ENCODE measurements around the gene PTPRM. TPM values are rescaled to one million over a fixed set of nuclear protein-coding genes. Genes with fewer than 3 reads are reported as not detected.

The PTPRM gene
- total RNA-seq, 4 donors from 2014 or later = 62.7 to 94.0 (median 76.0) TPM

DNA sequence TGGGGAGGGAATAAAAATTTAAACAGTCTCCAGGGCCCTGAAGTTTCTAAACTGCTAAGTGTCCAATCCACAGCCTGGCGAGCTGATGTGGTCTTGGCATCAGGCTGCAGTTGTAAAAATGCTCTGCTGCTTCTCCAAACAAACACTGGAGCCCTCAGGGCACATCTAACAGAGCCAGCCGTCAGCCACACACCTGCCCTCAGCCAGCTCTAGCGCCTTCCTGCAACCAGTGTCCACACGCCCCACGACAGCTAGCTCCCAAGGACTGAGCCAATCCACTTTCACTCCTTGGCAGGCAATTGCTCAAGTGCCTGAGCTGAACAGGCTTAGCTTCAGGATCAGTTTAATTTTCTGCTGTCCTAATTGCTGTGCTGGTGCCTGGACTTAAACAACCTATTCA, 595.7 kb downstream of the PTPRM start:
- TF ChIP-seq POLR2A (IDR thresholded peaks at IDR 0.05; ENCODE audit: low read depth) (no peak), POLR2AphosphoS5 (IDR thresholded peaks at IDR 0.05) (no peak), EP300 (IDR thresholded peaks at IDR 0.05) (no peak)
- TF ChIP-seq, protein P1, sequence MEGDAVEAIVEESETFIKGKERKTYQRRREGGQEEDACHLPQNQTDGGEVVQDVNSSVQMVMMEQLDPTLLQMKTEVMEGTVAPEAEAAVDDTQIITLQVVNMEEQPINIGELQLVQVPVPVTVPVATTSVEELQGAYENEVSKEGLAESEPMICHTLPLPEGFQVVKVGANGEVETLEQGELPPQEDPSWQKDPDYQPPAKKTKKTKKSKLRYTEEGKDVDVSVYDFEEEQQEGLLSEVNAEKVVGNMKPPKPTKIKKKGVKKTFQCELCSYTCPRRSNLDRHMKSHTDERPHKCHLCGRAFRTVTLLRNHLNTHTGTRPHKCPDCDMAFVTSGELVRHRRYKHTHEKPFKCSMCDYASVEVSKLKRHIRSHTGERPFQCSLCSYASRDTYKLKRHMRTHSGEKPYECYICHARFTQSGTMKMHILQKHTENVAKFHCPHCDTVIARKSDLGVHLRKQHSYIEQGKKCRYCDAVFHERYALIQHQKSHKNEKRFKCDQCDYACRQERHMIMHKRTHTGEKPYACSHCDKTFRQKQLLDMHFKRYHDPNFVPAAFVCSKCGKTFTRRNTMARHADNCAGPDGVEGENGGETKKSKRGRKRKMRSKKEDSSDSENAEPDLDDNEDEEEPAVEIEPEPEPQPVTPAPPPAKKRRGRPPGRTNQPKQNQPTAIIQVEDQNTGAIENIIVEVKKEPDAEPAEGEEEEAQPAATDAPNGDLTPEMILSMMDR (IDR thresholded peaks at IDR 0.05) = no peak
- H3K27me3 ChIP-seq = no peaks in the 10 kb centered on the region
- intact Hi-C loops (cut with DNase I) = no loop called here
- no peaks in the 10 kb centered on the region for H3K4me1 ChIP-seq
- no peak overlapping the region for H3K4me3 ChIP-seq
- H3K36me3 ChIP-seq = peaks cover 0 to 5% (median under 1%) of the 10 kb centered on the region in 4 donors
- H3K9me3 ChIP-seq = no peaks in the 10 kb centered on the region
- DNase-seq (ENCODE audit: extremely low spot score) = no peak
- 57% methylated on average over 3 of the region's 5 CpGs for WGBS
- H3K27ac ChIP-seq (replicated peaks in 1 of 4) = no peak overlapping the region

- H3K9me3 ChIP-seq = no peaks in the 10 kb centered on the region
- H3K27me3 ChIP-seq = no peaks in the 10 kb centered on the region
- 86% methylated on average over 4 of the region's 4 CpGs for WGBS
- no peak overlapping the region for H3K27ac ChIP-seq (replicated peaks in 1 of 4)
- H3K4me3 ChIP-seq = no peak overlapping the region
- no peaks in the 10 kb centered on the region for H3K4me1 ChIP-seq
- no peak for DNase-seq (ENCODE audit: extremely low spot score)
- intact Hi-C loops (cut with DNase I) = no loop called here
- TF ChIP-seq POLR2A (IDR thresholded peaks at IDR 0.05; ENCODE audit: low read depth) (no peak), EP300 (IDR thresholded peaks at IDR 0.05) (no peak), POLR2AphosphoS5 (IDR thresholded peaks at IDR 0.05) (no peak)
- TF ChIP-seq, protein P1 (IDR thresholded peaks at IDR 0.05) = no peak
- peaks cover 0 to 4% (median 0%) of the 10 kb centered on the region in 4 donors for H3K36me3 ChIP-seq
Measured at GRCh38 chr18:8163286-8163959, 596.3 kb downstream of the PTPRM start.

- 91% methylated on average over 6 of the region's 6 CpGs for WGBS
- TF ChIP-seq, protein P1 (IDR thresholded peaks at IDR 0.05) = no peak
- TF ChIP-seq EP300 (IDR thresholded peaks at IDR 0.05) (no peak), POLR2AphosphoS5 (IDR thresholded peaks at IDR 0.05) (no peak), POLR2A (IDR thresholded peaks at IDR 0.05; ENCODE audit: low read depth) (no peak)
- no peaks in the 10 kb centered on the region for H3K27me3 ChIP-seq
Measured at GRCh38 chr18:8165095-8165494, 598.0 kb downstream of the PTPRM start.

DNA sequence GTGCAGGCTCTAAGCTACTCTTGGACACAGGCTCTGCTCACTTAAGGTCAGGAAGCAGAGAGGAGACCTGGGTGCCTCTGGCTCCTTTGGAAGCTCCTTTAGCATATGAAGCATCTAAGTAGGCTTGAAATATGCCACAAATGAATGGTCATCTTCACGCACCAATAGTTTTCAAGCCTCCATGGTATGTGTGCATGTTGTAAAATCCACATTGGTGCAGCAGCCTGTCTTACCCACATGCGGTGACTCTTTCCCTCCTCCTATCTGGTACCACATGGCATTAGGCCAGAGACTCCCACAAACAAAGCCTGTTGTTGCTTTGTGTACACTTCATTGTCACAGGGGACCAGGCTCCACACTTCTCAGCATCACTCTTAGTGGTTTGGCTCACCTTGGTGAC, 599.9 kb downstream of the PTPRM start:
- no peaks in the 10 kb centered on the region for H3K27me3 ChIP-seq
- H3K4me3 ChIP-seq = no peak overlapping the region
- H3K9me3 ChIP-seq = no peaks in the 10 kb centered on the region
- intact Hi-C loops (cut with DNase I) = no loop called here
- no peak overlapping the region for H3K27ac ChIP-seq (replicated peaks in 1 of 4)
- TF ChIP-seq EP300 (IDR thresholded peaks at IDR 0.05) (no peak), POLR2AphosphoS5 (IDR thresholded peaks at IDR 0.05) (no peak), POLR2A (IDR thresholded peaks at IDR 0.05; ENCODE audit: low read depth) (no peak)
- TF ChIP-seq, protein P1 (IDR thresholded peaks at IDR 0.05) = no peak
- no peak for DNase-seq (ENCODE audit: extremely low spot score)
- 100% methylated on average over 2 of the region's 2 CpGs for WGBS
- H3K4me1 ChIP-seq = no peaks in the 10 kb centered on the region
- no peaks in the 10 kb centered on the region for H3K36me3 ChIP-seq

More at GRCh38 chr18:8165095-8165494, 598.0 kb downstream of the PTPRM start:
- H3K4me1 ChIP-seq = no peaks in the 10 kb centered on the region
- H3K36me3 ChIP-seq = no peaks in the 10 kb centered on the region
- H3K9me3 ChIP-seq = no peaks in the 10 kb centered on the region
- intact Hi-C loops (cut with DNase I) = no loop called here
- H3K27ac ChIP-seq (replicated peaks in 1 of 4) = no peak overlapping the region
- no peak overlapping the region for H3K4me3 ChIP-seq
- no peak for DNase-seq (ENCODE audit: extremely low spot score)

GRCh38 chr18:8167673-8168072, 600.6 kb downstream of the PTPRM start:
- no peak for DNase-seq (ENCODE audit: extremely low spot score)
- no peaks in the 10 kb centered on the region for H3K9me3 ChIP-seq
- H3K27me3 ChIP-seq = no peaks in the 10 kb centered on the region
- H3K4me1 ChIP-seq = no peaks in the 10 kb centered on the region
- H3K4me3 ChIP-seq = no peak overlapping the region
- TF ChIP-seq POLR2A (IDR thresholded peaks at IDR 0.05; ENCODE audit: low read depth) (no peak), EP300 (IDR thresholded peaks at IDR 0.05) (no peak), POLR2AphosphoS5 (IDR thresholded peaks at IDR 0.05) (no peak)
- TF ChIP-seq, protein P1 (IDR thresholded peaks at IDR 0.05) = no peak
- H3K27ac ChIP-seq (replicated peaks in 1 of 4) = no peak overlapping the region
- no peaks in the 10 kb centered on the region for H3K36me3 ChIP-seq
- intact Hi-C loops (cut with DNase I) = no loop called here
- 94% methylated on average over 4 of the region's 4 CpGs for WGBS

Measured in esophagus muscularis mucosa (tissue), 4 donors.